ENCODE data around the gene SLC27A4. TPM values are rescaled to one million over a fixed set of nuclear protein-coding genes. Genes with fewer than 3 reads are reported as not detected.

Gene SLC27A4
- total RNA-seq, 1 donor from 2014 or later, result 19.7 TPM

- FAIRE-seq, result no peak
- no peak overlapping the region for H3K4me3 ChIP-seq (ENCODE audit: low read depth, low read length)
- H3K27me3 ChIP-seq (ENCODE audit: control insufficient read depth, insufficient read depth, low read length), result no peaks in the 10 kb centered on the region
- no peak for TF ChIP-seq CTCF (IDR thresholded peaks at IDR 0.05; ENCODE audit: insufficient read depth, low read length, severe bottlenecking)
- DNase-seq (ENCODE audit: low read depth), result no peak
- peaks cover 23% of the 10 kb centered on the region for H3K36me3 ChIP-seq (ENCODE audit: control insufficient read depth, insufficient read depth, low read length)
Observed at GRCh38 chr9:128385496-128386460, 45.5 kb downstream of the SLC27A4 start.

- FAIRE-seq (no peak), DNase-seq (ENCODE audit: low read depth) (no peak)
- Histone ChIP-seq H3K36me3 (ENCODE audit: control insufficient read depth, insufficient read depth, low read length) (peaks cover 20% of the 10 kb centered on the region), H3K4me3 (ENCODE audit: low read depth, low read length) (no peak overlapping the region), H3K27me3 (ENCODE audit: control insufficient read depth, insufficient read depth, low read length) (no peaks in the 10 kb centered on the region)
- no peak for TF ChIP-seq CTCF (IDR thresholded peaks at IDR 0.05; ENCODE audit: insufficient read depth, low read length, severe bottlenecking)
Observed at GRCh38 chr9:128388150-128388549, 47.8 kb downstream of the SLC27A4 start.

- Histone ChIP-seq H3K4me3 (ENCODE audit: low read depth, low read length) (no peak overlapping the region), H3K36me3 (ENCODE audit: control insufficient read depth, insufficient read depth, low read length) (peaks cover 20% of the 10 kb centered on the region), H3K27me3 (ENCODE audit: control insufficient read depth, insufficient read depth, low read length) (no peaks in the 10 kb centered on the region)
- no peak for TF ChIP-seq CTCF (IDR thresholded peaks at IDR 0.05; ENCODE audit: insufficient read depth, low read length, severe bottlenecking)
- FAIRE-seq (no peak), DNase-seq (ENCODE audit: low read depth) (no peak)
Observed at GRCh38 chr9:128389395-128390149, 49.2 kb downstream of the SLC27A4 start.

- FAIRE-seq (no peak), DNase-seq (ENCODE audit: low read depth) (no peak)
- TF ChIP-seq CTCF (IDR thresholded peaks at IDR 0.05; ENCODE audit: insufficient read depth, low read length, severe bottlenecking), result no peak
- no peak overlapping the region for H3K4me3 ChIP-seq (ENCODE audit: low read depth, low read length)
- H3K36me3 ChIP-seq (ENCODE audit: control insufficient read depth, insufficient read depth, low read length), result peaks cover 20% of the 10 kb centered on the region
- no peaks in the 10 kb centered on the region for H3K27me3 ChIP-seq (ENCODE audit: control insufficient read depth, insufficient read depth, low read length)
Observed at GRCh38 chr9:128390150-128390812, 50.0 kb downstream of the SLC27A4 start.

GRCh38 chr9:128390813-128391711, 50.7 kb downstream of the SLC27A4 start:
- Histone ChIP-seq H3K27me3 (ENCODE audit: control insufficient read depth, insufficient read depth, low read length) (no peaks in the 10 kb centered on the region), H3K36me3 (ENCODE audit: control insufficient read depth, insufficient read depth, low read length) (peaks cover 19% of the 10 kb centered on the region), H3K4me3 (ENCODE audit: low read depth, low read length) (no peak overlapping the region)
- no peak for TF ChIP-seq CTCF (IDR thresholded peaks at IDR 0.05; ENCODE audit: insufficient read depth, low read length, severe bottlenecking)
- no peak for FAIRE-seq
- DNase-seq (ENCODE audit: low read depth), result no peak
